Mucosa of descending colon (tissue), 3 donors: ENCODE results near the gene KIF16B. TPM values are rescaled to one million over a fixed set of nuclear protein-coding genes. Genes with fewer than 3 reads are reported as not detected.

Source experiments
- ATAC-seq: fragments of 200-7000 bp; cut with Tn5 transposase; one replicate; pipeline ENCODE4 v1.9.1; 2020; ENCODE audit warnings: mild to moderate bottlenecking, moderate library complexity
- DNase-seq, 3 donors: peaks; one replicate each; pipeline ENCODE4 v3.0.0-alpha.2; 2020
- H3K36me3 ChIP-seq: fragments of 200-600 bp; one replicate; pipeline ENCODE4 v1.8.0; 2021; ENCODE audit warnings: low read depth, mild to moderate bottlenecking
- H3K4me1 ChIP-seq: fragments of 200-600 bp; one replicate; pipeline ENCODE4 v1.8.0; 2021; ENCODE audit warnings: low read depth, mild to moderate bottlenecking
- H3K4me3 ChIP-seq: fragments of 200-600 bp; one replicate; pipeline ENCODE4 v1.8.0; 2021; ENCODE audit warnings: mild to moderate bottlenecking
- H3K9me3 ChIP-seq: fragments of 200-600 bp; one replicate; pipeline ENCODE4 v1.8.0; 2021; ENCODE audit warnings: mild to moderate bottlenecking
- intact Hi-C, 2 donors: fragments of 100-400 bp; cut with DNase I in 1 of 2; cut with micrococcal nuclease in 1 of 2; formaldehyde crosslinking; loops; one replicate each; pipeline versions ENCODE4 v1.11.0 to v1.11.1; 2022; cut with DNase I, micrococcal nuclease
- total RNA-seq, 3 donors: library from RNA; stranded (reverse); fragmentation: NEBNext Ultra II Directional in 2 of 3; extraction: Animal tissue kit (Norgen Biotek cat#: 25700) in 2 of 3; gene quantifications; one replicate each; pipeline versions ENCODE4 v1.2.1 to v1.2.4, GENCODE V29; 2021 to 2023
- TF ChIP-seq, protein P1 (sequence below): fragments of 200-600 bp; IDR thresholded peaks from one replicate; pipeline ENCODE4 v1.8.0; 2022; ENCODE audit warnings: antibody characterized with exemption, mild to moderate bottlenecking
- donor health status: DM: no; HTN: no; CAD: no; lungs with moderate emphysema.
- donor health status: DM: no; HTN: no; CAD: no.
- donor health status: DM: no; HTN: yes; CAD: no.

KIF16B gene
- total RNA-seq, 3 donors from 2014 or later: 48.5 to 81.7 (median 65.1) TPM

DNA sequence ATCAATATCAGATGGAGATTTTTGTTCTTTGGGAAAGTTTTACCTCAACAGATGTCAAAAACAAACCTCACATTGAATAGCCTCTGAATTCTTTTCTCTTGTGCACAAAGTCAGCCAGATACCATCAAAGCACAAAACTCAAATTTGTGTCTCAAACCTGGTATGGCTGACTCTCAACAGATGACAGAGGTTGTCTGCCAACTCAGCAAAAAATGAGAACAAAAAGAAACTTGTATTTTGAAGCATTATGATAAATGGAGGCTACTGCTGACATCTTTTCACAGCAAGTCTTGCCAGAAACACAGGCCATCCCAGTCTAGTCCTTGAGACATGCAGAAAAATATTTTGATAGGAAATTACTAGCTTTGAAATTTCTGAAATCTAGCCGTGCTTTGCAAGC is 79.8 kb downstream of the KIF16B start:
- ATAC-seq (no peak), DNase-seq (no peak)
- TF ChIP-seq, protein P1, sequence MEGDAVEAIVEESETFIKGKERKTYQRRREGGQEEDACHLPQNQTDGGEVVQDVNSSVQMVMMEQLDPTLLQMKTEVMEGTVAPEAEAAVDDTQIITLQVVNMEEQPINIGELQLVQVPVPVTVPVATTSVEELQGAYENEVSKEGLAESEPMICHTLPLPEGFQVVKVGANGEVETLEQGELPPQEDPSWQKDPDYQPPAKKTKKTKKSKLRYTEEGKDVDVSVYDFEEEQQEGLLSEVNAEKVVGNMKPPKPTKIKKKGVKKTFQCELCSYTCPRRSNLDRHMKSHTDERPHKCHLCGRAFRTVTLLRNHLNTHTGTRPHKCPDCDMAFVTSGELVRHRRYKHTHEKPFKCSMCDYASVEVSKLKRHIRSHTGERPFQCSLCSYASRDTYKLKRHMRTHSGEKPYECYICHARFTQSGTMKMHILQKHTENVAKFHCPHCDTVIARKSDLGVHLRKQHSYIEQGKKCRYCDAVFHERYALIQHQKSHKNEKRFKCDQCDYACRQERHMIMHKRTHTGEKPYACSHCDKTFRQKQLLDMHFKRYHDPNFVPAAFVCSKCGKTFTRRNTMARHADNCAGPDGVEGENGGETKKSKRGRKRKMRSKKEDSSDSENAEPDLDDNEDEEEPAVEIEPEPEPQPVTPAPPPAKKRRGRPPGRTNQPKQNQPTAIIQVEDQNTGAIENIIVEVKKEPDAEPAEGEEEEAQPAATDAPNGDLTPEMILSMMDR: no peak
- Histone ChIP-seq H3K9me3 (no peaks in the 10 kb centered on the region), H3K4me1 (no peaks in the 10 kb centered on the region), H3K36me3 (no peaks in the 10 kb centered on the region), H3K4me3 (no peak overlapping the region)
- intact Hi-C loops: no loop called here

DNA sequence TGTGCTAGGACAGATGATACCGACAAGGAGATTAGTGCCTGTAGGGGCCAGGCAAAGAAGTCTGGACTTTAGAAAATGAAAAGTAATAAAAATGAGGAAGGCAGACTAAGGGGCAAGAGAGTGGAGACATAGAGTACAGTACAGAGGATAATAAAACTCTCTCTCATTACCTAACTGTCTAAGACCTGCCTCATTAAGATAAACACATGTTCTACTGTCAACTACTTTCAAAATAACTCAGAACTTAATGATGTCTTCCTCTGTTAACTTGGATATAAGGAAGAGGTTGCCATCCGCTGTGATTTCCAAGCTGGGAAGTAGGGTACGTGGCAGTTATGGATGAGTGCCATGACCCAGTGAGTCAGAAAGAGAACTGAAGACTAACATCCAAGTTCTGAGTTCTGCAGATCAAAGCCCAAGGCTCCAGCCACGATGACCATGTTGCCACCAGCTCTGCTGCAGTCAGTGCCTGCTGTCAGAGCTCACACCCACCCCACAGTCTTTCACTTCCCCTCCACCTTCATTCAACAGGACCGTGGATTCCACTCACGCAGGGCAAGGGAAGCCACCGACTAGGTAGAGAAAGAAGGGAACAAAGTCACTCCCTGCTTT is 81.8 kb downstream of the KIF16B start:
- ATAC-seq: peak; percentile 83
- H3K4me3 ChIP-seq: no peak overlapping the region
- TF ChIP-seq, protein P1: no peak
- no peaks in the 10 kb centered on the region for H3K9me3 ChIP-seq
- no peaks in the 10 kb centered on the region for H3K4me1 ChIP-seq
- no peak for DNase-seq
- intact Hi-C loops: no loop called here
- no peaks in the 10 kb centered on the region for H3K36me3 ChIP-seq

DNA sequence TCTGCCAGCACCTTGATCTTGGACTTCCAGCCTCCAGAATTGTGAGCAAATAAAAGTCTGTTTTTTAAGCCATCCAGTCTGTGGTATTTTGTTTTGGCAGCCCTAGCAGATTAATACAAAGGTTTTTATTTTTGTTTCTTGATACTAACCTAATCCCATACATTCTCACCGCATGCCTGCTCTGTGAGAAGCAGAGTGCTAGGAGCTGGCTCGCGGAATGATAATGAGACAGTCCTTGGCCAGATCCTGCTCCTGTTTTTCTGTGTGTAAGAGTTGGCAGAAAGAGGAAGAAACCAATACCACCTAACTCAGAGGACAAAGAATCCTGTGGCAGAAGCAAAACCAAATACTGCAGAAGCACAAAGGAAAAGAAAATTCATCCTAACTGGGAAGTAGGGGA is 82.6 kb downstream of the KIF16B start:
- DNase-seq (no peak), ATAC-seq (no peak)
- Histone ChIP-seq H3K4me1 (no peaks in the 10 kb centered on the region), H3K9me3 (no peaks in the 10 kb centered on the region), H3K4me3 (no peak overlapping the region), H3K36me3 (no peaks in the 10 kb centered on the region)
- intact Hi-C loops: no loop called here
- TF ChIP-seq, protein P1: no peak

DNA sequence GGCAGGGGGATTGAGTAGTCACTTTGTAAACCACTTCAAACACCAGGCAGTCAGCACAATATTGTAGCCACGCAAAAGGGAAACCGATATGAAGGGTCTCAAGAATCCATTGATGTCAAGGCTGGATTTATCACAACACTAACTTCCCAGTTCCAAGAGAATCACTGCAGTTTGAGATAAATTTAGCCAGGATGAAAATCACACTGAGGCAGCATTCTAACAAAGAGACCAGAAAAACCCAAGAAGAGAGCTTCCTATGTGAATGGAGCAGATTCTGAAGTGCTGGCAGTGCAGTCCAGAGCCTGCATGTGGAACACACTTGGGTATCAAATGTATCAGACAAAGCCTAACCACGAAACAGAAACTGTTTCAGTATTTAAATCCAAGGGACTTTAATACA is 84.6 kb downstream of the KIF16B start:
- intact Hi-C loops: no loop called here
- no peak for DNase-seq

DNA sequence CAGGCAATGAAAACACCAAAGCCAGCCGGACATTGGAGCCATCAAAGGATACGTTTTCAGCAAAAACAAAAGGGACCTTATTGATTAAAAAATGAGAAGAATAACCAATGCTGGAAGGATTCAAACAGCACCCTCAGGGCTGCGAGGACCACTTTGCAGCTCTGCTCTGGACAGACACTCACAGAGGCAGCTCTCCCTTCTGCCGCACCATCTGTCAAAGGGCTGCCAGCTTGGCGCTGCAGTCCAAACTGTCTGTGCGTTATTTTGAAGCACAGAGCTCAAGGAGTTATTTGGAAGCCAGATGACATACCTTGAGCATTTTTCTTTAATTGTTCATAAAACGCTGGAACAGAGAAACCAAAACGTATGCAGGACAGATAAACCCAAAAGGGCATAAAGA is 85.2 kb downstream of the KIF16B start:
- Histone ChIP-seq H3K9me3 (no peaks in the 10 kb centered on the region), H3K4me3 (no peak overlapping the region), H3K36me3 (no peaks in the 10 kb centered on the region), H3K4me1 (no peaks in the 10 kb centered on the region)
- intact Hi-C loops: no loop called here
- DNase-seq: no peak
- TF ChIP-seq, protein P1: no peak
- no peak for ATAC-seq

More for the DNA sequence above, 84.6 kb downstream of the KIF16B start:
- Histone ChIP-seq H3K4me3 (no peak overlapping the region), H3K36me3 (no peaks in the 10 kb centered on the region), H3K4me1 (no peaks in the 10 kb centered on the region), H3K9me3 (no peaks in the 10 kb centered on the region)
- TF ChIP-seq, protein P1: no peak
- no peak for ATAC-seq

DNA sequence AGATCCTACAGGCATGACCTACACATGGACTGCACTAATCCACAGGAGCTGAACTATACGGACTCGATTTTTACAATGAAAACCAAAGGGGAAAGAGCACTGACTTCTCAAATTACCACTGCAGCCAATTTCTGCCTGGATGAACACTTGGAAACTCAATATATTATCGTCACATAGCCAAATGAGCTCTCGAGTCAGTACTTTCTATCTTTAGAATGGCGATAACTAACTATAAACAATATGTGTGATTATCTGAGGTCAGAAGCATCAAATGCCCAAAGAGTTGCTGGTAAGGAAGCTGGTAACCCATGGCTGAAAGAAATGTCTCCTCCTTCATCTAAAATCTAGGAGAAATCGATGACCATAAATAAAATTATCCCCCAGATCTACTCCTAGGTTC is 86.7 kb downstream of the KIF16B start:
- TF ChIP-seq, protein P1: no peak
- Histone ChIP-seq H3K4me1 (no peaks in the 10 kb centered on the region), H3K36me3 (no peaks in the 10 kb centered on the region), H3K9me3 (no peaks in the 10 kb centered on the region), H3K4me3 (no peak overlapping the region)
- ATAC-seq (no peak), DNase-seq (no peak)
- intact Hi-C loops: no loop called here
